ENCODE measurements around the gene SPATC1L.
"Not testable (repeated sequence)": the region's sequence is repeated elsewhere in the genome, so short reads cannot be mapped to it uniquely, and the experiment has no call there.

The SPATC1L gene

DNA sequence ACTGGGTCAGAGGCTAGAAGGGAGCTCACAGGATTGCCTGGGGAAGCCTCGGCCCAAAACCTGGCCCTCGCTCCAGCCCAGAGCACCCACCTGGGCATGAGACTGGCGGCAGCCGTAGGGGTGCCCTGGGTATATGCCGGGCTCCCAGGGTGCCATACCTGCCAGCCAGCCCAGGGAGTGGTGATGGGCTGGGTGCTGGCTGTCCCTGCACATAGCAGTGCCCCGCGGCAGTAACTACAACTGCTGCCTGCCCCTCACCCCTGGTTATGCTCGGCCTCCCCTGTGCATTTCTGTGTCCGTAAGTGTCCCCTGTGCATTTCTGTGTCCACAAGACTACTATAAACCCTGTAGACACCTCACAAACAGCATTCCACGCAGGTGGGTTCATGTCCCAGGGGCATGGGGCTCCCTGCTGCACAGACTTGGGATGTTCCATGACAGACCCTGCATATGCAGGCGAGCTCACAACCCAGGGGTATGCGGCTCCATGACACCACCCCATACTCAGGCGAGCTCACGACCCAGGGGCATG lies 5.8 kb upstream of the SPATC1L start:
- Histone ChIP-seq H3K4me3 (ENCODE audit: low read depth in 1 of 5, low read length in 5 of 5) (no peak overlapping the region), H3K27ac (ENCODE audit: low read depth, low read length) (no peak overlapping the region), H3K9me3 (ENCODE audit: control insufficient read depth in 5 of 5, low read length in 5 of 5) (no peaks in the 10 kb centered on the region), H3K27me3 (ENCODE audit: control insufficient read depth in 5 of 5, insufficient read depth in 4 of 5, low read length in 5 of 5) (no peaks in the 10 kb centered on the region), H3K36me3 (ENCODE audit: control insufficient read depth in 5 of 5, insufficient read depth in 5 of 5, low read length in 5 of 5) (peaks cover 0 to 67% (median 63%) of the 10 kb centered on the region in 5 donors), H3K4me1 (ENCODE audit: control insufficient read depth in 5 of 5, insufficient read depth in 5 of 5, low read length in 5 of 5) (peaks cover 0 to 29% (median 20%) of the 10 kb centered on the region in 5 donors), H3K9ac (ENCODE audit: low read length in 5 of 5) (no peak overlapping the region)

- Histone ChIP-seq H3K4me3 (ENCODE audit: low read depth in 1 of 5, low read length in 5 of 5) (no peak overlapping the region), H3K36me3 (ENCODE audit: control insufficient read depth in 5 of 5, insufficient read depth in 5 of 5, low read length in 5 of 5) (peaks cover 0 to 60% (median 56%) of the 10 kb centered on the region in 5 donors), H3K27me3 (ENCODE audit: control insufficient read depth in 5 of 5, insufficient read depth in 4 of 5, low read length in 5 of 5) (no peaks in the 10 kb centered on the region), H3K27ac (ENCODE audit: low read depth, low read length) (peak overlapping the region; percentile 15), H3K9ac (ENCODE audit: low read length in 5 of 5) (peak overlapping the region in 1 of 5 donors; percentile 38), H3K9me3 (ENCODE audit: control insufficient read depth in 5 of 5, low read length in 5 of 5) (no peaks in the 10 kb centered on the region), H3K4me1 (ENCODE audit: control insufficient read depth in 5 of 5, insufficient read depth in 5 of 5, low read length in 5 of 5) (peaks cover 0 to 33% (median 25%) of the 10 kb centered on the region in 5 donors)
These were observed 5.1 kb upstream of the SPATC1L start for GRCh38 chr21:46189213-46189958.

DNA sequence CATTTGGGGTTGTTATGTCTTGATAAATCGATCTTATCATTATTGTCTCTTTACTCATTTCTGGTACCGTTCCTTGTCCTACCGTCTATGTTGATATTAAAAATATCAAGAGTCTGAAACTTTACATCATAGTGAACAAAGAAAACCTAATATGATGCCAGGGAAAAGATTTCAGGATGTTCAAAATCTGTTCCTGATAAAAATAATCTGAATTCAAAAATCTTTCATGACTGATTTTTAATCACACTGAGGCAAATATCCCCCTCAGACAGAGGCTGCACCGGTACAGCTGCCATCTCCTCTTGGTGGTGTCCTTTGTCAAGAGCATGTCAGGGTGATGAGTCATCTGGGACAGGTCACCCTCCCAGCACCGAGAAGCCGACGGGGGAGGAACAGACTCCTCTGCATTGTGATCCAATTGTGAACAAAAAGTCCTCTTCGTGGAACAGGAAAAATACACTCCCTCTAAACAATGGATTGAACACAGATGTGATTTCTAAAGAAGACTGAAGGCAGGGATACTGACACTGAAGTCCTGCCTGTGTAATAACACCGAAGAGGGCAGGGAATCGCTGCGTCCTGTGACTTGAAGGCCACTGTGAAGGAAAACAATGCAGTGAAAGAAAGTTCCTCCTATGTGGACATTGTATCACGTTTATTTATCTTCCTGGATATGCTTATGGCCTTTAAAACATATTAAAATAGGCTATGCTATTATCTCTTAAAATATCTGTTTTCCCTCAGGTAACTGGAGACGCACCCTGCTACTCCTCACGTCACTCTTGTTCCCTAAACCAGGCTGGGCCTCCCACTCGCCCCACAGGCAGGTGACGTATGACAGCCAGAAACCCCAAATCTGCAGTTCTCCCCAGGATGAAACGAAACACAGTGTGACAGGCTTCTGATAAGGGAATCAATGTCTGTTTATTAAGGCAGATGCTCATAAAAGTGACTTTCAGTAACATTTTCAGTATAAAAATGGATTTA lies 4.3 kb upstream of the SPATC1L start:
- Histone ChIP-seq H3K4me3 (ENCODE audit: low read depth in 1 of 5, low read length in 5 of 5) (no peak overlapping the region), H3K27ac (ENCODE audit: low read depth, low read length) (peak overlapping the region; percentile 15), H3K36me3 (ENCODE audit: control insufficient read depth in 5 of 5, insufficient read depth in 5 of 5, low read length in 5 of 5) (peaks cover 0 to 52% (median 48%) of the 10 kb centered on the region in 5 donors), H3K4me1 (ENCODE audit: control insufficient read depth in 5 of 5, insufficient read depth in 5 of 5, low read length in 5 of 5) (peaks cover 0 to 37% (median 32%) of the 10 kb centered on the region in 5 donors), H3K9me3 (ENCODE audit: control insufficient read depth in 5 of 5, low read length in 5 of 5) (no peaks in the 10 kb centered on the region), H3K27me3 (ENCODE audit: control insufficient read depth in 5 of 5, insufficient read depth in 4 of 5, low read length in 5 of 5) (peaks cover 0 to 4% (median 0%) of the 10 kb centered on the region in 5 donors), H3K9ac (ENCODE audit: low read length in 5 of 5) (peak overlapping the region in 1 of 5 donors; percentile 38)

DNA sequence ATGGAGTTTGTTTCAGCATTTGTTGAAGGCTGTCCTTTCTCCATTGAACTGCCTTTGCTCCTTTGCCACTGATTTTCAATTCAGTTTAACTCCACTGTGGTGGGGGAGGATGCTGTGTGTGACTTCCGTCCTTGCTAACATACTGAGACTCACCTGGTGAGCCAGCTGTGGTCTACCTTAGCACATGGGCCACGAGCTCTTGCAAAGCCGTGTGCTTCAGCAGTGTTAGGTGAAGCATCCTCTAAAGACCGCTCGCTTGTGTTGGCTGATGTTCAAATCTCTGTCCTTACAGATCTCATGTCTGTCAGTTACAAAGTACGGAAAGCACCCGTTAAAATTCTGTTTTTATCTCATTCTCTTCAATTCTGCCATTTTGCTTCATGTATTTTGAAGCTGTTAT lies 3.6 kb upstream of the SPATC1L start:
- Histone ChIP-seq H3K4me1 (ENCODE audit: control insufficient read depth in 5 of 5, insufficient read depth in 5 of 5, low read length in 5 of 5) (peaks cover 0 to 41% (median 36%) of the 10 kb centered on the region in 5 donors), H3K9ac (ENCODE audit: low read length in 5 of 5) (no peak overlapping the region), H3K27ac (ENCODE audit: low read depth, low read length) (peak overlapping the region; percentile 15), H3K27me3 (ENCODE audit: control insufficient read depth in 5 of 5, insufficient read depth in 4 of 5, low read length in 5 of 5) (peaks cover 0 to 9% (median 5%) of the 10 kb centered on the region in 5 donors), H3K4me3 (ENCODE audit: low read depth in 1 of 5, low read length in 5 of 5) (no peak overlapping the region), H3K36me3 (ENCODE audit: control insufficient read depth in 5 of 5, insufficient read depth in 5 of 5, low read length in 5 of 5) (peaks cover 0 to 45% (median 41%) of the 10 kb centered on the region in 5 donors), H3K9me3 (ENCODE audit: control insufficient read depth in 5 of 5, low read length in 5 of 5) (no peaks in the 10 kb centered on the region)

- Histone ChIP-seq H3K9me3 (ENCODE audit: control insufficient read depth in 5 of 5, low read length in 5 of 5) (no peaks in the 10 kb centered on the region), H3K4me3 (ENCODE audit: low read depth in 1 of 5, low read length in 5 of 5) (no peak overlapping the region)
These were observed 3.0 kb upstream of the SPATC1L start for GRCh38 chr21:46187261-46187660.

DNA sequence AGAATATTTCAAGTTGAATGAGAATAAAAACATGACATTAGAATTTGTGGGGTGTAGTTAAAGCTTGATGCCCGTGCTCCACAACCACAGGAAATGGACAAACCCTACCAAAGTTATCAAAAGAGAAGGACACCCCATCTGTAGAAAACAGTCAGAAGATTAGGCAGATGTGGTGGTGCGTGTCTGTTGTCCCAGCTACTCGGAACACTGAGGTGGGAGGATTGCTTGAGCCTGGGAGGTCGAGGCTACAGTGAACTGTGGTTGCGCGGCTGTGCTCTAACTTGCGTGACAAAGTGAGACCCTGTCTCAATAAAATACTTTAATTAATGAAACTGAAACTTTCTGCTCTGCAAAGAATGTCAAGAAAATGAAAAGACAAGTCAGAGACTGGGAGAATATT lies 1.5 kb upstream of the SPATC1L start:
- Histone ChIP-seq H3K9ac (ENCODE audit: low read length in 5 of 5) (no peak overlapping the region), H3K36me3 (ENCODE audit: control insufficient read depth in 5 of 5, insufficient read depth in 5 of 5, low read length in 5 of 5) (peaks cover 0 to 24% (median 20%) of the 10 kb centered on the region in 5 donors), H3K27ac (ENCODE audit: low read depth, low read length) (no peak overlapping the region), H3K4me1 (ENCODE audit: control insufficient read depth in 5 of 5, insufficient read depth in 5 of 5, low read length in 5 of 5) (peaks cover 0 to 37% (median 29%) of the 10 kb centered on the region in 5 donors), H3K9me3 (ENCODE audit: control insufficient read depth in 5 of 5, low read length in 5 of 5) (no peaks in the 10 kb centered on the region), H3K4me3 (ENCODE audit: low read depth in 1 of 5, low read length in 5 of 5) (no peak overlapping the region), H3K27me3 (ENCODE audit: control insufficient read depth in 5 of 5, insufficient read depth in 4 of 5, low read length in 5 of 5) (peaks cover 0 to 9% (median 8%) of the 10 kb centered on the region in 5 donors)

More at GRCh38 chr21:46187261-46187660, 3.0 kb upstream of the SPATC1L start:
- peaks cover 0 to 39% (median 35%) of the 10 kb centered on the region in 5 donors for H3K36me3 ChIP-seq (ENCODE audit: control insufficient read depth in 5 of 5, insufficient read depth in 5 of 5, low read length in 5 of 5)
- no peak overlapping the region for H3K9ac ChIP-seq (ENCODE audit: low read length in 5 of 5)
- H3K27ac ChIP-seq (ENCODE audit: low read depth, low read length), result no peak overlapping the region
- H3K27me3 ChIP-seq (ENCODE audit: control insufficient read depth in 5 of 5, insufficient read depth in 4 of 5, low read length in 5 of 5), result peaks cover 0 to 9% (median 6%) of the 10 kb centered on the region in 5 donors
- peaks cover 0 to 41% (median 37%) of the 10 kb centered on the region in 5 donors for H3K4me1 ChIP-seq (ENCODE audit: control insufficient read depth in 5 of 5, insufficient read depth in 5 of 5, low read length in 5 of 5)

DNA sequence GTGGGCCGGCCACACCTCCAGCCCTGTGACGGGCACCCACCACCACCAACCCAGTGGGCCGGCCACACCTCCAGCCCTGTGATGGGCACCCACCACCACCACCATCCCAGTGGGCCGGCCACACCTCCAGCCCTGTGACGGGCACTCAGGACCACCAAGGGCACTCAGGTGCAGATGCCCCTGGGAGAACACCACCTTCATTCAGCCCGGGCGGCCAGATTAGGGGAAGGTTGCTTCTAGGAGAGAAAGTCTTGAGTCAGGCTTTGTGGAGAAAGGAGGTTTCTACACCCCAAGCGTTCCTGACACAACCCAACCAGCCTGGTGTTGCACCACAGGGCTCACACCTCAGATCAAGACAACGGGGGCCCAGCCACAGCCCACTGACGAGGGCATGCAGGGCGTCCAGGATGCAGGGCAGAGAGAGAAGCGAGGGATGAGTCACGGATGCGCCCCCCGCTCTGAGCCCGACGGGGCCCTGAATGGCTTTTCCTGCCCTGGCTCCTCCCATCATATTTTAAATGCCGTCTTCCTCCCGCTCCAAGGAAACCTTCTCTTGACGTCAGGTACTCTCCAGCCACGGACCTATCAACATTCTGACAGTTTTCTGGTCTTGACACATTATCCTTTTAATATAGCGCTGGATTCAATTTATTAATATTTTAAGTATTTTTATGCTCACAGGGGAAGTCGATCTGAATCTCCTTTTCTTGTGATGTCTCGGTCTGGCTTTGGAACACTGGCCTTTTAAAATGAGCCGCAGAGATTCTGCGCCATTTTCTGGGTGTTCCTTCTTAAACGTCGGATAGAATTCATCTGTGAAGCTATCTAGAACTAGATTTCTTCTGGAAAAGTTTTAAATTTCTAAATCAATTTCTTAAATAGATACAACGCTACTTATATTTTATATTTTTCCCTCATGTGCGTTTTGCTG lies 631 bp upstream of the SPATC1L start:
- Histone ChIP-seq H3K4me3 (ENCODE audit: low read depth in 1 of 5, low read length in 5 of 5) (peak overlapping the region; percentile 65 to 77 (median 72)), H3K4me1 (ENCODE audit: control insufficient read depth in 5 of 5, insufficient read depth in 5 of 5, low read length in 5 of 5) (peaks cover 0 to 37% (median 29%) of the 10 kb centered on the region in 5 donors), H3K9ac (ENCODE audit: low read length in 5 of 5) (peak overlapping the region in 3 of 5 donors; percentile 48 to 66 (median 53)), H3K27me3 (ENCODE audit: control insufficient read depth in 5 of 5, insufficient read depth in 4 of 5, low read length in 5 of 5) (peaks cover 0 to 9% (median 8%) of the 10 kb centered on the region in 5 donors), H3K9me3 (ENCODE audit: control insufficient read depth in 5 of 5, low read length in 5 of 5) (no peaks in the 10 kb centered on the region), H3K36me3 (ENCODE audit: control insufficient read depth in 5 of 5, insufficient read depth in 5 of 5, low read length in 5 of 5) (peaks cover 0 to 16% (median 11%) of the 10 kb centered on the region in 5 donors), H3K27ac (ENCODE audit: low read depth, low read length) (no peak overlapping the region)

DNA sequence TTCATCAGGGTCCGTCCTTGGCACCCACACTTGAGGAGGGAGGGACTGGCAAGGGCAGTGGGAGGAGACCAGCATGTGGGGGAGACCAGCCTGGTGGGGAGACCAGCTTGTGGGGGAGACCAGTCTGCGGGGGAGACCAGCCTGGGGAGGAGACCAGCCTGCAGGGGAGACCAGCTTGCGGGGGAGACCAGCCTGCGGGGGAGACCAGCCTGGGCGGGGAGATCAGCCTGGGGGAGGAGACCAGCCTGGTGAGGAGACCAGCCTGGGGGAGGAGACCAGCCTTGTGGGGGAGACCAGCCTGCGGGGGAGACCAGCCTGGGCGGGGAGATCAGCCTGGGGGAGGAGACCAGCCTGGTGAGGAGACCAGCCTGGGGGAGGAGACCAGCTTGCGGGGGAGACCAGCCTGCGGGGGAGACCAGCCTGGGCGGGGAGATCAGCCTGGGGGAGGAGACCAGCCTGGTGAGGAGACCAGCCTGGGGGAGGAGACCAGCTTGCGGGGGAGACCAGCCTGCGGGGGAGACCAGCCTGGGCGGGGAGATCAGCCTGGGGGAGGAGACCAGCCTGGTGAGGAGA lies 836 bp downstream of the SPATC1L start:
- peak overlapping the region in 2 of 5 donors; percentile 75 to 79 for H3K4me3 ChIP-seq (ENCODE audit: low read depth in 1 of 5, low read length in 5 of 5)
- H3K27me3 ChIP-seq (ENCODE audit: control insufficient read depth in 5 of 5, insufficient read depth in 4 of 5, low read length in 5 of 5); H3K27ac ChIP-seq (ENCODE audit: low read depth, low read length); H3K9ac ChIP-seq (ENCODE audit: low read length in 5 of 5); H3K9me3 ChIP-seq (ENCODE audit: control insufficient read depth in 5 of 5, low read length in 5 of 5); H3K36me3 ChIP-seq (ENCODE audit: control insufficient read depth in 5 of 5, insufficient read depth in 5 of 5, low read length in 5 of 5): not testable (repeated sequence)
- peaks cover 0 to 22% (median 18%) of the 10 kb centered on the region in 5 donors for H3K4me1 ChIP-seq (ENCODE audit: control insufficient read depth in 5 of 5, insufficient read depth in 5 of 5, low read length in 5 of 5)
